ENCODE data around the gene DIS3L. TPM values are rescaled to one million over a fixed set of nuclear protein-coding genes. Genes with fewer than 3 reads are reported as not detected.

The DIS3L gene
- total RNA-seq, 1 donor from 2014 or later: 24.7 TPM

DNA sequence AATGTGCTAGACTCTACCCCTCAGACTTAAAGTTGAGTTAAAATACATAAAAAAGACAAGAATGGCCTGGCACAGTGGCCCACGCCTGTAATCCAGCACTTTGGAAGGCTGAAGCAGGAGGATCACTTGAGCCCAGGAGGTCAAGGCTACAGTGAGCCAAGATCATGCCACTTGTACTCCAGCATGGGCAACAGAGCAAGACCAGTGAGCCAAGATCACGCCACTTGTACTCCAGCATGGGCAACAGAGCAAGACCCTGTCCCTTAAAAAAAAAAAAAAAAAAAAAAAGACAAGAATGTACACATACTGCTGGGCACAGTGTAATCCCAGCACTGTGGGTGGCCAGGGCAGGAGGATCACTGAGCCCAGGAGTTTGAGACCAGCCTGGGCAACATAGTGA is 17.4 kb downstream of the DIS3L start:
- H3K36me3 Mint-ChIP-seq (ENCODE audit: unreplicated experiment): peaks cover 34% of the 10 kb centered on the region
- TF ChIP-seq, protein P1, sequence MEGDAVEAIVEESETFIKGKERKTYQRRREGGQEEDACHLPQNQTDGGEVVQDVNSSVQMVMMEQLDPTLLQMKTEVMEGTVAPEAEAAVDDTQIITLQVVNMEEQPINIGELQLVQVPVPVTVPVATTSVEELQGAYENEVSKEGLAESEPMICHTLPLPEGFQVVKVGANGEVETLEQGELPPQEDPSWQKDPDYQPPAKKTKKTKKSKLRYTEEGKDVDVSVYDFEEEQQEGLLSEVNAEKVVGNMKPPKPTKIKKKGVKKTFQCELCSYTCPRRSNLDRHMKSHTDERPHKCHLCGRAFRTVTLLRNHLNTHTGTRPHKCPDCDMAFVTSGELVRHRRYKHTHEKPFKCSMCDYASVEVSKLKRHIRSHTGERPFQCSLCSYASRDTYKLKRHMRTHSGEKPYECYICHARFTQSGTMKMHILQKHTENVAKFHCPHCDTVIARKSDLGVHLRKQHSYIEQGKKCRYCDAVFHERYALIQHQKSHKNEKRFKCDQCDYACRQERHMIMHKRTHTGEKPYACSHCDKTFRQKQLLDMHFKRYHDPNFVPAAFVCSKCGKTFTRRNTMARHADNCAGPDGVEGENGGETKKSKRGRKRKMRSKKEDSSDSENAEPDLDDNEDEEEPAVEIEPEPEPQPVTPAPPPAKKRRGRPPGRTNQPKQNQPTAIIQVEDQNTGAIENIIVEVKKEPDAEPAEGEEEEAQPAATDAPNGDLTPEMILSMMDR (IDR thresholded peaks at IDR 0.05): no peak
- no peak overlapping the region for H3K4me3 Mint-ChIP-seq (ENCODE audit: unreplicated experiment)
- no peaks in the 10 kb centered on the region for H3K27me3 Mint-ChIP-seq (ENCODE audit: unreplicated experiment)
- DNase-seq (ENCODE audit: extremely low spot score, unreplicated experiment): peak; percentile 49
- no peak overlapping the region for H3K27ac Mint-ChIP-seq (ENCODE audit: unreplicated experiment)
- no peaks in the 10 kb centered on the region for H3K4me1 Mint-ChIP-seq (ENCODE audit: unreplicated experiment)
- H3K9me3 Mint-ChIP-seq (ENCODE audit: unreplicated experiment): no peaks in the 10 kb centered on the region

DNA sequence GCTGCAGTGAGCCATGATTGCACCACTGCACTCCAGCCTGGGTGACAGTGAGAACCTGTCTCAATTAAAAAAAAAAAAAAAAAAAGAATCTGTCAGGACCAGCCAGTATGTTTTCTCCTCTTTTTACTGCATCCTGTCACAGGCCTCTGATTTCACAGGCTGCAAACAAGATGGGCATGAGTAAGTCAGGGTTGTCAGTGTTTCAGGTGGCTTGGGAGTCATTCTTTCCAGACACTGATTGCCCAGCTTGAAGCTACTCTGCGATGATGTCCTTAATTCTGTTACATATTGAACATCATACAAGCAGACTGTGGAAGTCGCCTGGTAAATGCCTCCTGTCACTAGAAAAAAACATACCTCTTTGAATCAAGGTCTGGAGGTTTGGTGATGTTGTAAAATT is 18.8 kb downstream of the DIS3L start:
- TF ChIP-seq, protein P1 (IDR thresholded peaks at IDR 0.05): no peak
- H3K4me1 Mint-ChIP-seq (ENCODE audit: unreplicated experiment): no peaks in the 10 kb centered on the region

DNA sequence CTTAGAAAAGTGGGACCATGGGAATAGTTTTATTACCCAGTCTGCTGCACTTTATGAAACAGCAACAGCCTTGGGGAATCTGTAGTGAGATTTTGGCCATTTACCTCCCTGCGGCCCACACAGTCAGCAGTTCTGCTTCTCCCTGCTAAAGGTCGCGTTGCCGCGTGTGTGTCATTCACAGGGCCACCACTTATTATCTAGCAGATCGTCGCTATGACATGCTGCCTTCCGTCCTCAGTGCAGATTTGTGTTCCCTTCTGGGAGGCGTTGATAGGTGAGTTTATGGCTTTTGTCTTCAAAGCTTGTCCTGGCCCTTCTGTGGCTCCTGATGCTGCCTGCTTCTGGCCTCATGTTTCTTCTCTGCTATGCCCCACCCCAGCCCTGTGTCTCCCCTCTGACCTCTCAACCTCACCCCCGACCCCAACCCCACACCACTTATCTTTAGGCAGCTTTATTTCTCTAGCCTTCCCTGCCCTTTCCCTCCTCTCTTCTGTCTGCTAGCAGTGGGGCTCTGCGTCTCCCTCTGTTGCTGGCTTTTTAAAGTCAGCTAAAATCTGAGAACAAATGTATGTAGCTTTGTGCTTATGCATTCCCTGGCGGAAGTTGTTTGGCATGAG is 30.1 kb downstream of the DIS3L start:
- Mint-ChIP-seq H3K9me3 (ENCODE audit: unreplicated experiment) (no peaks in the 10 kb centered on the region), H3K27ac (ENCODE audit: unreplicated experiment) (no peak overlapping the region), H3K4me3 (ENCODE audit: unreplicated experiment) (no peak overlapping the region), H3K4me1 (ENCODE audit: unreplicated experiment) (no peaks in the 10 kb centered on the region), H3K36me3 (ENCODE audit: unreplicated experiment) (peaks cover 43% of the 10 kb centered on the region), H3K27me3 (ENCODE audit: unreplicated experiment) (no peaks in the 10 kb centered on the region)
- no peak for DNase-seq (ENCODE audit: extremely low spot score, unreplicated experiment)
- TF ChIP-seq, protein P1 (IDR thresholded peaks at IDR 0.05): no peak

More for the DNA sequence above, 18.8 kb downstream of the DIS3L start:
- peaks cover 41% of the 10 kb centered on the region for H3K36me3 Mint-ChIP-seq (ENCODE audit: unreplicated experiment)
- H3K27me3 Mint-ChIP-seq (ENCODE audit: unreplicated experiment): no peaks in the 10 kb centered on the region
- no peak overlapping the region for H3K27ac Mint-ChIP-seq (ENCODE audit: unreplicated experiment)
- no peak overlapping the region for H3K4me3 Mint-ChIP-seq (ENCODE audit: unreplicated experiment)
- H3K9me3 Mint-ChIP-seq (ENCODE audit: unreplicated experiment): no peaks in the 10 kb centered on the region
- no peak for DNase-seq (ENCODE audit: extremely low spot score, unreplicated experiment)

DNA sequence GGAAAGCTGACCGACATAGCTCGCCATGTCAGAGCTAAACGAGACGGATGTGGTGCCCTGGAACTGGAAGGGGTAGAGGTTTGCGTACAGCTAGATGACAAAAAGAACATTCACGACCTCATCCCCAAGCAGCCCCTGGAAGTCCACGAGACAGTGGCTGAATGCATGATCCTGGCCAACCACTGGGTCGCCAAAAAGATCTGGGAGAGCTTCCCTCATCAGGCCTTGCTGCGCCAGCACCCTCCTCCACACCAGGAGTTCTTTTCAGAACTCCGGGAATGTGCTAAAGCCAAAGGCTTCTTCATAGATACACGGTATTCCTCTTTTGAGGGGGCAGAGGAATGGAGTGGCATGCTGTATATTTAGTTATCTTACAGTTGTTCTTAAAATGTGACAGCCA is 32.7 kb downstream of the DIS3L start:
- Mint-ChIP-seq H3K36me3 (ENCODE audit: unreplicated experiment) (peaks cover 38% of the 10 kb centered on the region), H3K27ac (ENCODE audit: unreplicated experiment) (no peak overlapping the region)

DNA sequence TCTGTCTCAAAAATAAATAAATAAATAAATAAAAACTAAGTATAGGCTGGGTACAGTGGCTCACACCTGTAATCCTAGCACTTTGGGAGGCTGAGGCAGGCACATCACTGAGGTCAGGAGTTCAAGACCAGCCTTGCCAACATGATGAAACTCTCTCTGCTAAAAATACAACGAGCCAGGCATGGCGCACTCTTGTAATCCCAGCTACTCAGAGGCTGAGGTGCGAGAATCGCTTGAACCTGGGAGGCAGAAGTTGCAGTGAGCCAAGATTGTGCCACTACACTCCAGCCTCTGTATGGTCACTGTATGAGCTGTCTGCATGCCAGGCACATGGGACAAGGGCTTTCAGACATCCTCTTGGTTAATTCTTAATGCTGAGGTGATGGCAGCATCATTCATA is 34.4 kb downstream of the DIS3L start:
- H3K27me3 Mint-ChIP-seq (ENCODE audit: unreplicated experiment): no peaks in the 10 kb centered on the region
- no peak overlapping the region for H3K27ac Mint-ChIP-seq (ENCODE audit: unreplicated experiment)
- DNase-seq (ENCODE audit: extremely low spot score, unreplicated experiment): no peak
- TF ChIP-seq, protein P1 (IDR thresholded peaks at IDR 0.05): no peak
- no peaks in the 10 kb centered on the region for H3K9me3 Mint-ChIP-seq (ENCODE audit: unreplicated experiment)
- no peak overlapping the region for H3K4me3 Mint-ChIP-seq (ENCODE audit: unreplicated experiment)
- no peaks in the 10 kb centered on the region for H3K4me1 Mint-ChIP-seq (ENCODE audit: unreplicated experiment)
- H3K36me3 Mint-ChIP-seq (ENCODE audit: unreplicated experiment): peaks cover 40% of the 10 kb centered on the region

More for the DNA sequence above, 32.7 kb downstream of the DIS3L start:
- Mint-ChIP-seq H3K27me3 (ENCODE audit: unreplicated experiment) (no peaks in the 10 kb centered on the region), H3K9me3 (ENCODE audit: unreplicated experiment) (no peaks in the 10 kb centered on the region), H3K4me1 (ENCODE audit: unreplicated experiment) (no peaks in the 10 kb centered on the region), H3K4me3 (ENCODE audit: unreplicated experiment) (no peak overlapping the region)
- no peak for DNase-seq (ENCODE audit: extremely low spot score, unreplicated experiment)
- TF ChIP-seq, protein P1 (IDR thresholded peaks at IDR 0.05): no peak

All from osteocyte (in vitro differentiated cells).